OCI-LY7 (cell line): ENCODE measurements around the gene PTPRU. TPM values are rescaled to one million over a fixed set of nuclear protein-coding genes. Genes with fewer than 3 reads are reported as not detected.

ENCODE experiments used
- BruUV-seq: library from RNA; stranded (reverse); fragments of 400-500 nt; replicated peaks from 2 replicates; lab custom pipeline; 2021; lab: Mats Ljungman, UMichigan
- CTCF ChIA-PET: fragments of 300-600 bp; sonication (Branson Sonifier 250); formaldehyde crosslinking; loops from one replicate; lab custom pipeline; 2022; ENCODE audit warnings: antibody characterized with exemption; ENCODE audit not compliant: unreplicated experiment; lab: Charles Lee
- POLR2A ChIA-PET: fragments of 300-600 bp; sonication (Branson Sonifier 250); formaldehyde crosslinking; loops from one replicate; lab custom pipeline; 2022; ENCODE audit warnings: antibody characterized with exemption; lab: Charles Lee
- DNase-seq: peaks from one replicate; pipeline ENCODE4 v3.0.0-alpha.2; 2015; ENCODE audit warnings: low spot score
- H2AFZ ChIP-seq: fragments of 200-600 bp; sonication (generic), shearing (Covaris generic); 2 replicates; pipeline ENCODE4 v1.6.1; 2014; ENCODE audit warnings: mild to moderate bottlenecking, antibody characterized with exemption, low read length, moderate library complexity
- H3K27ac ChIP-seq: fragments of 200-600 bp; sonication (generic); 2 replicates; pipeline ENCODE4 v1.5.1; 2014; ENCODE audit warnings: mixed run types, low read depth, mild to moderate bottlenecking, moderate library complexity, low read length, inconsistent platforms; ENCODE audit not compliant: poor library complexity, severe bottlenecking
- H3K36me3 ChIP-seq: fragments of 200-600 bp; sonication (generic); 2 replicates; pipeline ENCODE4 v1.6.1; 2014; ENCODE audit warnings: mild to moderate bottlenecking, antibody characterized with exemption, low read length, moderate library complexity, mixed read lengths; ENCODE audit not compliant: insufficient read depth
- H3K4me1 ChIP-seq: fragments of 200-600 bp; sonication (generic); 2 replicates; pipeline ENCODE4 v1.5.1; 2014; ENCODE audit warnings: mild to moderate bottlenecking, low read length; ENCODE audit not compliant: insufficient read depth, poor library complexity, severe bottlenecking
- H3K4me2 ChIP-seq: fragments of 200-600 bp; sonication (generic); 2 replicates; pipeline ENCODE4 v1.6.1; 2014; ENCODE audit warnings: mild to moderate bottlenecking, low read length
- H3K4me3 ChIP-seq: fragments of 200-600 bp; sonication (generic); 2 replicates; pipeline ENCODE4 v1.5.1; 2014; ENCODE audit warnings: mild to moderate bottlenecking, low read depth, low read length; ENCODE audit not compliant: poor library complexity, severe bottlenecking
- H3K79me2 ChIP-seq: fragments of 200-600 bp; sonication (generic); 2 replicates; pipeline ENCODE4 v1.6.1; 2016; ENCODE audit warnings: low read depth, mild to moderate bottlenecking, low read length, moderate library complexity, mixed read lengths; ENCODE audit not compliant: insufficient read depth
- H3K9me2 ChIP-seq: fragments of 200-600 bp; sonication (generic); 2 replicates; pipeline ENCODE4 v1.6.1; 2016; ENCODE audit warnings: mild to moderate bottlenecking, low read length, mixed read lengths; ENCODE audit not compliant: insufficient read depth
- H3K9me3 ChIP-seq: fragments of 200-600 bp; sonication (generic); 2 replicates; pipeline ENCODE4 v1.6.1; 2014; ENCODE audit warnings: mild to moderate bottlenecking, mixed run types, low read length, mixed read lengths
- H4K20me1 ChIP-seq: fragments of 200-600 bp; sonication (generic); 2 replicates; pipeline ENCODE4 v1.6.1; 2014; ENCODE audit warnings: mild to moderate bottlenecking, antibody characterized with exemption, low read length, moderate library complexity, mixed read lengths; ENCODE audit not compliant: insufficient read depth
- EZH2phosphoT487 ChIP-seq: fragments of 200-600 bp; sonication (generic); IDR thresholded peaks from 2 replicates; pipeline ENCODE4 v1.6.1; 2018; ENCODE audit warnings: low read depth, borderline replicate concordance, mild to moderate bottlenecking, mixed run types, antibody characterized with exemption, low read length, moderate library complexity, mixed read lengths
- intact Hi-C: fragments of 100-400 bp; cut with micrococcal nuclease; formaldehyde crosslinking; loops from one replicate; pipeline ENCODE4 v1.10.0; 2022; ENCODE audit not compliant: unreplicated experiment
- total RNA-seq, 2 experiments: library from RNA; depleted of rRNA in 1 of 2; stranded (reverse); fragments of >200 nt in 1 of 2; shearing (Covaris generic) in 1 of 2; gene quantifications; 2 replicates each; pipeline ENCODE4 v1.2.3, GENCODE V29; 2014 to 2022
- TF ChIP-seq, protein P1 (sequence below): fragments of 200-600 bp; sonication (generic); conservative IDR thresholded peaks from 2 replicates; pipeline ENCODE4 v1.5.1; 2014; ENCODE audit warnings: mild to moderate bottlenecking, antibody characterized with exemption, low read length, moderate library complexity, mixed read lengths

Gene PTPRU
- total RNA-seq, 2 experiments from 2014 or later, result 2.5 to 4.6 TPM

DNA sequence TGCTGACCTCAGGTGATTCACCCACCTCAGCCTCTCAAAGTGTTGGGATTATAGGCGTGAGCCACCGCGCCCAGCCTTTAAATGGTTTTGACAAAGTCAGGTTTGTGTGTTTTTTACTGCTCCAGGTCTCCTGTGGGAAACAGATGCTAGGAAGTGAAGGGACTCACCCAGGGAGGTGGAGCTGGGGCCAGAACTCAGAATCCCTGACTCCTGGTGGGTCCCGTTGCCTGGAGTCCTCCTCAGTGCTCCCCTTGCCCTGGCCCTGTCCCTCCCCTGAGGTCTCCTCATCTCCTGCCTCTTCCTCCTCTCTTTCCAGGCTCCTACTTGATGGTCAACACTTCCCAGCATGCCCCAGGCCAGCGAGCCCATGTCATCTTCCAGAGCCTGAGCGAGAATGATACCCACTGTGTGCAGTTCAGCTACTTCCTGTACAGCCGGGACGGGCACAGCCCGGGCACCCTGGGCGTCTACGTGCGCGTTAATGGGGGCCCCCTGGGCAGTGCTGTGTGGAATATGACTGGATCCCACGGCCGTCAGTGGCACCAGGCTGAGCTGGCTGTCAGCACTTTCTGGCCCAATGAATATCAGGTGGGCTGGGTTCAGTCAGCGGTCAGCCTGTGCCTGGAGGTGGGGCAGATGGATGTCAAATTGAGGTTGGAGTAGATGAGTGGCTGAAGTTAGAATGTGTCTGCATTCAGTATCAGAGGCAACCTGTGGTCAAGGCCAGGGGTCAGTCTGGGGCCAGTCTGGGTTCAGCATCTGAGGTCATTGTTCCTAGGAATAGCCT, 22.1 kb downstream of the PTPRU start:
- Histone ChIP-seq H3K4me3 (no peak overlapping the region), H3K4me2 (no peak overlapping the region), H3K4me1 (no peaks in the 10 kb centered on the region), H2AFZ (no peak overlapping the region), H4K20me1 (no peaks in the 10 kb centered on the region), H3K36me3 (no peaks in the 10 kb centered on the region), H3K79me2 (no peaks in the 10 kb centered on the region), H3K9me2 (no peaks in the 10 kb centered on the region), H3K27ac (no peak overlapping the region), H3K9me3 (no peaks in the 10 kb centered on the region)
- TF ChIP-seq EZH2phosphoT487, result no peak
- TF ChIP-seq, protein P1, sequence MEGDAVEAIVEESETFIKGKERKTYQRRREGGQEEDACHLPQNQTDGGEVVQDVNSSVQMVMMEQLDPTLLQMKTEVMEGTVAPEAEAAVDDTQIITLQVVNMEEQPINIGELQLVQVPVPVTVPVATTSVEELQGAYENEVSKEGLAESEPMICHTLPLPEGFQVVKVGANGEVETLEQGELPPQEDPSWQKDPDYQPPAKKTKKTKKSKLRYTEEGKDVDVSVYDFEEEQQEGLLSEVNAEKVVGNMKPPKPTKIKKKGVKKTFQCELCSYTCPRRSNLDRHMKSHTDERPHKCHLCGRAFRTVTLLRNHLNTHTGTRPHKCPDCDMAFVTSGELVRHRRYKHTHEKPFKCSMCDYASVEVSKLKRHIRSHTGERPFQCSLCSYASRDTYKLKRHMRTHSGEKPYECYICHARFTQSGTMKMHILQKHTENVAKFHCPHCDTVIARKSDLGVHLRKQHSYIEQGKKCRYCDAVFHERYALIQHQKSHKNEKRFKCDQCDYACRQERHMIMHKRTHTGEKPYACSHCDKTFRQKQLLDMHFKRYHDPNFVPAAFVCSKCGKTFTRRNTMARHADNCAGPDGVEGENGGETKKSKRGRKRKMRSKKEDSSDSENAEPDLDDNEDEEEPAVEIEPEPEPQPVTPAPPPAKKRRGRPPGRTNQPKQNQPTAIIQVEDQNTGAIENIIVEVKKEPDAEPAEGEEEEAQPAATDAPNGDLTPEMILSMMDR, result no peak
- intact Hi-C loops, result no loop called here
- DNase-seq, result no peak
- BruUV-seq, result no TSS peak
- CTCF ChIA-PET, result no interaction called here
- POLR2A ChIA-PET, result no interaction called here

DNA sequence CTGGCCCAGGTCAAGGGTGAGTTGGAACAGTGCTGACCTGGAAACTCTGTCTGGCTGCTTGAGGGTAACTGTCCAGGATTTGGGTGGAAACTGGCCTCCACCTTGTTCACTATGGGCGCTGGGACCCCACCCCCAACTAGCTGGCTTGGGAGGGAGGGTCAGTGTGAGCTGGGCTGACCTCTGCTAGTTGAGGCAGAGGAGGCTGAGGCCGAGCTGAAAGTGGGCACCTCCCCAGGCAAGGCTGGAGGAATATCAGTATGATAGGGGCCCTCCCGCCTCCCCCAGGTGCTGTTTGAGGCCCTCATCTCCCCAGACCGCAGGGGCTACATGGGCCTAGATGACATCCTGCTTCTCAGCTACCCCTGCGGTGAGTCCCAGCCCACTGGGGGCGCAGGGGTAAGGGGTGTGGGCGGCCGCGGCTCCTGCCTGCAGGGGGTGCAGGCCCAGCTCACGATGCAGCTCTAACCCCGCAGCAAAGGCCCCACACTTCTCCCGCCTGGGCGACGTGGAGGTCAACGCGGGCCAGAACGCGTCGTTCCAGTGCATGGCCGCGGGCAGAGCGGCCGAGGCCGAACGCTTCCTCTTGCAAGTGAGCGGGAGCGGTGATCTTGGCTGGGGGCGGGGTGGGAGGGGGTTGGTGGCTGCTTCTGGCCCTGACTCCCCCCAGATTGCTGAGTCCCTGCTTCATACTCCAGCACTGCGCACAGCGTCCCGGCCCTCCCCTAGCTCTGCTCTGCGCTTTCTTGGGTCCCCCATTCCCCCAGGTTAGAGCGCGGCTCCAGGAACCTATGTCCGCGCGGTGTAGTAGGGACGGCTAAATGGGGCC, 22.9 kb downstream of the PTPRU start:
- Histone ChIP-seq H3K9me2 (no peaks in the 10 kb centered on the region), H3K79me2 (no peaks in the 10 kb centered on the region), H3K4me2 (no peak overlapping the region), H3K36me3 (no peaks in the 10 kb centered on the region), H2AFZ (no peak overlapping the region), H3K27ac (no peak overlapping the region), H3K9me3 (no peaks in the 10 kb centered on the region), H3K4me1 (no peaks in the 10 kb centered on the region), H4K20me1 (no peaks in the 10 kb centered on the region), H3K4me3 (no peak overlapping the region)
- ChIA-PET POLR2A (no interaction called here), CTCF (no interaction called here)
- TF ChIP-seq, protein P1, result no peak
- no peak for TF ChIP-seq EZH2phosphoT487
- intact Hi-C loops, result no loop called here
- DNase-seq, result no peak
- no TSS peak for BruUV-seq
